GM21390 (cell line): Measurements from ENCODE around the gene ATG9A.

Source experiments
- ATAC-seq: cut with Tn5 transposase; IDR thresholded peaks from one replicate; pipeline ENCODE4 v1.9.1; 2021; ENCODE audit not compliant: unreplicated experiment

Gene ATG9A

DNA sequence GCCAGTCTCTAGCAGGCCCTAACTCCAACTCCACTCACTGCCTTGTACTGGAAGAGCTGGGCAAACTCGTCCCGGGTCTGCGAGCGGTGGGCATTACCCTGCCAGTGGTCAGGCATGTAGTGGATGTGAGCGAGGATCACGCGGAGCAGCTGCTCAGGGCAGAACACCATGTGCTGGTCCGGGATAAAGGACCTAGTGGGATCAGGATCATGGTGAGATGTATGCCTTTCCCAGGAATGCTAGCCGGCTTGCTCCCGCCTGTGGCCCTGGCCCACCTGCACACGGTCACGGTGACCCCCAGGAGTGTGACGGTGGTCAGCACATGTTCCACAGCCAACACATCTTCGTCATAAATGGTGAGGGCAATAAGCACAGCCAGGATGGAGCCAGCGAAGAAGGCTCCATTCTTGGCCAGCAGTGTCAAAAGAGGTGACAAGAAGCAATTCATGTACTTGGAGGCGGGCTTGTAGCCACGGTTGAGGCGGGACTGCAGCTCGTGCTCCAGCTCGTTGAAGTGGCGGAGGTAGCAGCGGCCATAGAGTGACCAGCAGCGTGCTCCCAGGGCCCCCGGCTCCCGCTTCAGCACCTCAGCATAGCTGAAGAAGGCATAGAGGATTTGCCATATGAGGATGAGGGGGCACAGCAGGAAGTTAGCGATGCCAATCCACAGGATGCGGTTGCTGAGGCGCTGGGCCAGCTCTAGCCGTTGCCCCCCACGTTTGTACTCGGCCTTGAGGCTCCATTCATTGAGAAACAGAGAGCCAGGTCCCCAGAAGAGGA is 5.4 kb downstream of the ATG9A start:
- no peak for ATAC-seq

DNA sequence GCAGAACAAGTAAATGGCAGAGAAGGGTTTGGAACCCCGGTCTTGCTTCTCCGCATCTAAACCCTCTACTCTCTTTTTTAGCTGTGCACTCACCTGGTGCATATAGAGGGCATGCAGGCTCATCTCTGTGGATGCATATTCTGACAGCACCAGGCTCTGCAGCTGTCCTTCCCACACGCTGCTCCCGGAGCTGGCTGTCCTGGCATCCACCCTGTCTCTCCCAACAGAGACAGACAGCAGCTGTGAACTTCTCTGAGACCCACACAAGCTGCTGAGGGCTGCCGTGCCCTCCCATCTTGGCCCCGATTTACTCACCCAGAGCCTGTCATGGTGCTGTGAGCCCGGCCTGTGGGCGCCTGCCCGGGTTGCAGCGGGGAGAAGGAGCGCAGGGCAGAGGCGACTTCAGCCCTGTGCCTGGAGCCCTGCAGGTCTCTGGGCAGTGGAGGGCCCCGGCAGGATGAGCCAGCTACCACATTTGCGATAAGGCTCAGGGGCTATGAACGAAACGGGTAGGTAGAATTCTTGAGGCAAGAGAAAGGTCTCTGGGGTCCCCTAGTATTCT is 7.4 kb downstream of the ATG9A start:
- no peak for ATAC-seq

DNA sequence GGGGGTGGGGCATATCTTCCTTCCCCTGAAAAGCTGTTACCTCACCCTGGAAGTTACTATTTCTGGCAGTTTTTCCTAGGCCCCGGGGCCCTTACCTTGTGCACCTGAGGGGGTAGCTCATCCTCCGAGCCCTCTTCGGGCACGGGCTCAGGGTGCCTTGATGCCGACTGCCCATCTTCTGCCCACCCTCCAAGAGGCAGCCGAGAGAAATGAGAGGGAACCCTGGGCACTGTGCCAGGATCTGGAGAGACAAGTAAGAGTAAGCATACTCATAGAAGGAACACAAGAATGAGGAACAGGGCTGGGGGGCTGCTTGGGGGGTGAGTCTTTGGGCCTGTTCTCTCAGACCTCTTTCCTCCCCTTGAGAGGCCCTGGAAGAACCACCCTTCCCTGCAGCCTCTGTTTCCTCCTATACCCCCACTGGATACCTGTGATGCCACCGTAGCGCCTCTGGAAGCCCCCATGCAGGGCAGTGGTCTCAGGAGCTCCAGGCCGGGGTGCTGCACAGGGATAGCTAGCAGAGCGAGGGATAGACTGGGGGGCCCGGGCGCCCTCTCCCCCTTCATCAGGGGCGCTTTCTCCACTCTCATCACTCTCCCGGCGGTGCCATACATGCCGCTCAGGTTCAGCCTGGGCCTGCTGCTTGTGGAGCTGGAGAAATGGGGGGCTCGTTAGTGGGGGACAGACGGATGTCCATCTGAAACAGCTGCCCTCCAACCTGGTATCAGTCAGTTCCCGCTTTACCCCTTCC is 8.6 kb downstream of the ATG9A start:
- no peak for ATAC-seq

DNA sequence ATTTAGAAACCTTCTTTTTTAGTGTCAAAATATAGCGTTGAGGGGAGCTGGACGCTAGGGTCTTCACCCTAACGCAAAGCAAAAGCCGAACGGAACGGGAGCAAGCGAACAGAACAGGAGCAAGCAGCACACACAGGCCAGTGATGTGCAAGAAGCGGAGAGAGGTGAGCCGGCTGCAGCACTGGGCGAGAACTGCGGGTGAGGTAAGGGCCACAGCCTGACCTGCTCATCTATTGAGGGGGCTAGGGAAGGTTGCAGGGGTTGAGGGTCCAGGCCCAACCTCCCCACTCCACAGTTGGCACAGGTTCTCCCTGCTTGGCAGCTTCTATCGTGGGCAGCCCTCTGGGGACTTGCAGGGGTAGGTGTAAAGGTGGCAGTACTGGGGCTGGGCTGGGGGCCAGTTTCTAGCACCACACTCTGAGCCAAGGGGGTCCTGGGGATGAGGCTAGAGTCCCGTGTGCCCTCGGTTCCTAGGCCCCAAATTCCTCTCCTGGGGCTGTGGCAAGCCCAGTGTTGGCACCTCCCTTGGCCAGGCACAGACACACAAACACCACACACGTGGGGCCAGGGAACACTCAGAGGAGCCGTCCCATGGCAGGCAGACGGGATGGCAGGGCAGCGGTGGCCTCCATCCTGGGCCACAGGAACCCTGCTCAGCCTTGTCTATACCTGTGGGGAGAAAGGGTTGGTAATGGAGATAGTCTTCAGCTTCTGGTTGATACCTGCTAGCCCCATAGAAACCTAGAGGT is 9.5 kb downstream of the ATG9A start:
- no peak for ATAC-seq

DNA sequence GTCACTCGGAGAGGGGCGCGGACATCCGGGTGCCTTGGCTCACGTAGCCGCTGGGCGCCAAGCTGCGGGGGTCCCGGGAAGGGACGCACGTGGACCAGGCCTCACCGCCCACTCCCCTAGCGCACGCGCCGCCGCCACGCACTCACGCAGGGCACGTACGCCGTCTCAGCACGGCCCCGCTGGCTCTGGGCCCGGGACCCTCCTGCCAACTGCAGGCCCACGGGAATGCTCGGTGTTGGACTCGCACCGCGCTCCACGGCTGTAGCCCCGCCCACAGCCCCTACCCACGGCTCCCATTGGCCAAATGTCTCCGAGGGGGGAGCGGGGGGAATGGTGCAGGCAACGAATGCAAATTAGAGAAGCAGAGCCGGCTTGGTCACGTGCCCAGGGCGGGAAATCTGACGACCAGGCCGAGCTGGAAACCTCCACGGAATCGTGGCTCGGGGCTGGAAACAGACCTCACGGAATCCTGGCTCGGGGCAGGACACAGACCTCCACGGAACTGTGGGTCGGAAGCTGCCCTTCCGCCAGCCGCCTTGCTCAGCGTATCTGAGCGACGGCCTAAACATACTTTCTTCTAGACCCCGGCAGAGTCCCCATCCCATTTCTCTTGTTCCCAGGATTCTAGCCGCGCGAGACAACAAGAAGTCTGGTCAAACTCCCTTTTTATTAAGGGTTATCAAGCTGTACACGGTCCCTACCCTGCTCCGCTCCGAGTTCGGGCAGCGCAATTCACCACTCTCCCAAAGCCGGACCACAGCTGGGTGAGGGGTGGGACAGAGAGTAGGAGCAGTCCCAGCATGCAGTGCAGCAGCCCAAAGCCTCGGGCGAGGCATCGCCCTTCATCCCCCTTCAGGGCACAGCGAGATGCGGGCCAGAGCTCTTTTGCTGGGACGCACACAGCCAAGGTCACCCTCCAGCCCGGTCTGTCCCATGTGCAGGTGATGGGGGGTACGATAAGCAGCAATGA is 10.4 kb downstream of the ATG9A start, which contains the start of gene ABCB6:
ABCB6 (minus strand) TSS at position 227 of the 970 bp plus-strand sequence. CDS start 285 bp downstream, outside the sequence.
- ATAC-seq: peak; percentile 83

DNA sequence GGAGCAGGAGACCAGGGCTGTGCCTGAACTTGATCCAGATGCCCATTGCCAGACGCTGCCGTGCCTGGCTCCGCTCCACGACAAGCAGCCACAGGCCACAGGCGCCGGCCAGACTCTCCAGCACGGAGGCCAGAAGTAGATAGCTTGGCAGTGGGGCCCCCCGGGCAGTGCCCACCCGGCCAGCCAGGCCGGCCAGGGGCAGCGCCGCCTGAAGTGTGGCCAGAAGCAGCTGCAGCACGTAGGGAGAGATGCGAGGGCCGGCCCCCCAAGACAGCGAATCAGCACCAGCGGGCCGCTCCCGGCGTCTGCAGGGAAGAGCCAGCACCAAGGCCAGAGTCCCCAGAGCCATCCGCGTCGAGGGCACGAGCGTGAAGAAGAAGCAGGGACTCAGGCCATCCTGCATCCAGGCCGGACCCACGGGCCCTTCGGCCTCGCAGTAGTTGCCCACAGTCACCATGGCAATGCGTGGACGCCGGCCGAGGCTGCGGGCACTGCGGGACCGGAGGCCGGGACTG is 11.2 kb downstream of the ATG9A start:
- ATAC-seq: peak; percentile 35

DNA sequence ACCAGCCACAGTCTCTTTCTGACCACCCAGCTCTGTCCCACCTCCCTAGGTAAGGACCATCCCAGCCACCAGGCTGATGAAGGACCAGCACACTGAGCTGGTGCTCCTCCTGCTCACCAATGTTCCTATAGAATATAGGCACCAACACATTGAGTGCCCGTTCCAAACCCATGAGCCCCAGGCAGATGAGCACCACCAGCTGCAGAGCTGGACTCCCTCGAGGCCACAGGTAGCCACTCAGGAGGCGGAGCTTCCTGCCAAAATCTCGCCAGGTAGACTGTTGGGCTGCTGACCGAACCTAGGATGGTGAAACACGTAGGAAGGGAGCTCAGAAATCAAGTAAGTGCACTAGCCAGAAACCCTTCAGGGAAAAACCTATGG is 12.9 kb downstream of the ATG9A start:
- no peak for ATAC-seq

DNA sequence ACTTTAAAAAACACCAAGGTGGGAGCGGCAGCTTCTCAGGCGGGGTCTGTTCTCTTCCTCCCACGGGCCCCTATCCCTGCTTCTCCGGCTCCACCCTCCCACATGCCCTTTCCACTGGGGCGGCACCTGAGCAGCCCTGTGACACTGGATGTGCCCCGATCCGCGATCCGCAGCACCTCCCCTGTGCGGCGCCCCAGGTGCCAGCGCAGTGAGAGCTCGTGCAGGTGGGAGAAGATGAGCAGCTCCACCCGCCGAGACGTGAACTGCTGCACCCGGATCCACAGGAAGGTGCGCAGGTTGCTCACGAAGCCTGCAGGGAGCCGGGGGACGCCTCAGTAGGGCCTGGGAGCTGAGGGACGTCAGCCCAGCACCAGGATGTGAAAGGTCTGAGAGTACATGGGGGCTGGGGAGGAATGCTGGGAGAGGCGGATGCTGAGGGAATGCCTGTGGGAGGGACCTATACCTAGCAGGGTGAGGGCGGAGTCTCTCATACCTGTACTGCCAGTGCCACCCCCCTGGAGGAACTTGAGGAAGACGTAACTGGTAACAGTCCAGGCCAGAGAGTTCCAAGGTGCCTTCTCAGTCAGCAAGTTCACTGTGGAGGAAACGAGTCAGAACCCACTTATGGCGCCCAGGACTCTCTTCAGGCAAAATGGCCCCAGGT is 13.4 kb downstream of the ATG9A start:
- ATAC-seq: no peak

DNA sequence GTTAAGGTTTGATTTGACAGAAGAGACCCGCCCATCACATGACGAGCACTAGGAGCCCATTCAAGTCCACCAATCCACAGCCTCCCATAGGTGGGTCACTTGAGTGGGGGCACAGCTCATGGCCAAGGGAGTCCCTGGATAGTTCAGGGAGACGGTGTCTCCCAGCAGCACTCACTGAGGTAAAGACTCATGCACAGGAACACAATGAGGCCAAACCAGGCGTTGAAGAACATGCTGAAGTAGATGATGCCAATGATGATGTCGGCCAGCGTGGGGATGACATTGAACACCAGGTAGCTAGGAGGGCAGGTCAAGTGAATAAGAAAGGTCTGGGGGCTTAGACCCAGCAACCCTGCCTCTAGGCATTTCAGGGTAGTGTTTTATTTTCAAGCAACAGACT is 14.7 kb downstream of the ATG9A start:
- ATAC-seq: no peak

DNA sequence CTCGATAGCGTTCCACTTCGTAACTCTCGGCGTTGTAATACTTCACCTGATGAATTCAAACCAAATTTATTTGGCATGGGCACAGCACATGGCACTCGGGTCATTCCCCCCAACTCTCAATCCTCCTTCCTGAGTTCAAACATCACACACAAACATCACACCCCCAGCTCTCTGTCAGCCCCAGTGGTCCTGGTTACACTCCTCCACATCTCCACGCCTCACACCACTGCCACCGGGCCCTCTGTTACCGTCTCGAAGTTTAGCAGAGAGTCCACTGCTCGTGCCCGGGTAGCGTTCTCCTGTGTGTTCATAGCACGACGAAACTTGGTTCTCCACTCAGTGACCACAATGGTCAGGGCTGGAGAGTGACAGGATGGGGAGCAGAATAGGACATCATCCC is 15.3 kb downstream of the ATG9A start:
- ATAC-seq: no peak

DNA sequence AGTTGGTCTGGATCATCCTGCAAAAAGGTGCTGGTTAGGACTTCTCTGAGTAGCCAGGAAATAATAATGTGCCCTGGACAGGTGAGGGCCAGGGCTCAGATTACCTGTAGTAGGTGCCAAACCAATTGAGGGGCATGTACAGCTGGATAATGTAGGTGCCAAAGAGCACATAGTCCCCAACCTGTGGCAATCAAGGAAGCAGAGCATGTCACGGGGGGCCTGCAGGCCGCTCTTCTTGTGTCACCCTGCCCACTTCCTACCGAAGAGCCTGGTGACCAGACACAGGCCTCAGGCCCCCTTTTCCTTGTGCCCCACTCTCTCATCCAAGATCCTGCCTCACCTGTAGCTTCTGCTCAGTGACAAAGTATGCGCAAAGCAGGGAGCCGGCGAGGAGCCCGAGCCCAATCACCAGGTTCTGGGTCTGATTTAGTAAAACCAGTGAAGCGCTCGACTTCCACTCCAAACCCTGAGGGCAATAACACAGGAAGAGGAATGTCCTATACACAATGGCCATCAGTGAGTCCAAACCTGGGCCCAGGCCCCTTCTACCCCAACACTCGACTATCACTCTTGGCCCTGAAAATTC is 15.9 kb downstream of the ATG9A start:
- no peak for ATAC-seq

DNA sequence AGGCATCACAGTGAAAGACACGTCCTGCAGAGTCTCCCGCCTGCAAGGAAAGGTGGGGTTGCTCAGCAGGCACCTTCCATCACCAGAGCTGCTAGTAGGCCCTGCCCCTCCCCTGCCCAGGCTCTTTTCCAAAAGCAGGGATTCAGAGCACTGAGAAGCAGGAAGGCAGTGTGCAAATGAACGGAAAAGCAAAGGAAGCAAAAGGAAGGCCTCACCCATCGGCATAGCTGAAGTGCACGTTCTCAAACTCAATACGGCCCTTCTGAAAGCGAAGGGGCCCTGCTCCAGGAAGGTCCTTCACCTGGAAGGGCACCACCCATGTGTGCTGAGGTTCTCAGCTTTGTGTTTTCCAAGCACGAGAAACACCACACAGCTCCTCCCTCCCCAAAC is 16.4 kb downstream of the ATG9A start:
- ATAC-seq: no peak

DNA sequence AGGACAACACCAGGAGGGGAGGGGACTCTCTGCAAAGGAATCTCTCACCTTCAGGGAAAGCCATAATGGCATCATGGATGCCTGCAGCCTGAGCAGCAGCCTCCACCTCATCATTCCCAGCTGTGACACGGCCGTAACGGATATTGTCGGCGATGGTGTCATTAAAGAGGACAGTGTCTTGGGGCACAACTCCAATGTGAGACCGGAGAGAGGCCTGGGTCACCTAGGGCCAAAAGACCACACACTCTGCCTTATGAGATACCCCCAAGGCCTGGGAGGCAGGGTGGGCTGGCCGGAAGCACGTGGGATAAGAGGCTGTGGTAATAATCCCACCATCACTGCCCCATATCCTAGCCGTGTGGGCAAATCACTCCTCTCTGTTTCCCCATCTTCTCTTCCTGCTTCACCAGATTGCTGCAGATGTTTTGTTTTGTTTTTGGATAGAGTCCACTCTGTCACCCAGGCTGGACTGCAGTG is 18.5 kb downstream of the ATG9A start:
- no peak for ATAC-seq

DNA sequence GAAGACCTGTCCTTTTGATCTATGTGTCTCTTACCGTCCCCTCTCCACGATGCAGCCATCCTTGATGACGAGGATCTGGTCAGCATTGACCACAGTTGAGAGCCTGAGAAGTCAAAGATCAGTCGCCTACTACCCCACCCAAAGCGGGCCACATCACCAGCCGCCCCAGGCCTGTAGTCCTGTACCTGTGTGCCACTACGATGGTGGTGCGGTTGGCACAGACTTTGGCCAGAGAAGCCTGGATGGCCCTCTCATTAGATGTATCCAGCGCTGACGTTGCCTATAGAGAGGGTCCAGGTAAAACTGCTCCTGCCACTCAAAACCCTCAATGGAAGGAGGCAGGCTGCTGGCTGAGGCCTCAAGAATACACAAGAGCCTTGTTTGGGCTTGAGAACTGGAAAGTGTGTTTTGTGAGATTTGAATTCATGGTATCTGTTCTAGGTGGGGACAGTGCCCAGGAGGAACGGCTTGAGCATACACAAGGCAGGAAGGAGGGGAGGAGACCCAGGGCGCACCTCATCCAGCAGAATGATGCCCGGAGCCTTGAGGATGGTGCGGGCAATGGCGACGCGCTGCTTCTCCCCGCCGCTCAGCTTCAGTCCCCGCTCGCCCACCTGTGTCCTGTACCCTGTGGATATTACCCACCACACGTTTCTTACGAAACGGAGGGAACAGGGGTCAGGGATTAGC is 19.1 kb downstream of the ATG9A start:
- ATAC-seq: no peak

DNA sequence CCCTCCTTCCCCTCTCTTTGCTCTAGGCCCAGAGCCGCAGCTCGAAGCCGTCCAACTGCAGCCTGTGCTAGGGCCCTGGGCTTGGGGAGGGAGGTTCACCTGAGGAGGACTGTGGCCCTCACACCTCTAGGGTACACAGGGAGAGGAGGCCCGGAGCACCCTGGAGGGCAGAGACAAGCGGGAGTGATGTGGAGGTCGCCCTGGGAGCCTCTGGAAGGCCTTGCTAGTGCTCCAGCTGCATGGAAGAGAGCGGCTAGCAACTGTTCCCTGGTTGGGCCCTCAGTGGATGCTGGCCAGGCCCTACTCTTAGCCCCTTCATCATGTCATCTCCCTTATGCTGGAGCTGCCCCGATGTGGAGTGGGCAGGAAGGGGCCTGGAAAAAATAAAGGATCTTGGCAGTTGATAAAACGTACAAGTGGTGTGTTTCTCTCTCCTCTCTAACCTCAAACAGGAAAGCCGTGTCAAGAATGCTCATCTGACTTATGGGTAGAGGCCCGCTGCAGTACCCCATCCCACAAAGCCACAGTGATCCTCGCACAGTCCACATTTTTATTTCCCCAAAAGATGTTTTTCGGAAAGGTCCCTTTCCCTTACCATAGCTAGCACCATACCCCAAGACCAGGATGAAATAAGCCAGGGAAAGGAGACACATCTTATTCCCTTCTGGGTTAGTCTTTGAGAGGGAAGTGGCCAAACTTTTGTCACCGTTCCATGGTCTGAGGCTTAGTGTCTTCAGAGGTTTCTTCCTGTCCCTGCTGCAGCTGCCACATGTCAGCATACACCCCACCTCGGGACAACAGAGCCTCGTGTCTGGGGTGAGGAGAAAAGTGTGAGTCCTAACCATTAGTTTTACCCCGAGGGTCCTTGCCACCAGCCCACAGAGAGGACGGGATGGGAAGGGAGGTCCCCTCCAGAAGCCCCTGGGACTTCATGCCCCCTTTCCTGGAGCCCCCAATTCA is 19.9 kb downstream of the ATG9A start:
- no peak for ATAC-seq

DNA sequence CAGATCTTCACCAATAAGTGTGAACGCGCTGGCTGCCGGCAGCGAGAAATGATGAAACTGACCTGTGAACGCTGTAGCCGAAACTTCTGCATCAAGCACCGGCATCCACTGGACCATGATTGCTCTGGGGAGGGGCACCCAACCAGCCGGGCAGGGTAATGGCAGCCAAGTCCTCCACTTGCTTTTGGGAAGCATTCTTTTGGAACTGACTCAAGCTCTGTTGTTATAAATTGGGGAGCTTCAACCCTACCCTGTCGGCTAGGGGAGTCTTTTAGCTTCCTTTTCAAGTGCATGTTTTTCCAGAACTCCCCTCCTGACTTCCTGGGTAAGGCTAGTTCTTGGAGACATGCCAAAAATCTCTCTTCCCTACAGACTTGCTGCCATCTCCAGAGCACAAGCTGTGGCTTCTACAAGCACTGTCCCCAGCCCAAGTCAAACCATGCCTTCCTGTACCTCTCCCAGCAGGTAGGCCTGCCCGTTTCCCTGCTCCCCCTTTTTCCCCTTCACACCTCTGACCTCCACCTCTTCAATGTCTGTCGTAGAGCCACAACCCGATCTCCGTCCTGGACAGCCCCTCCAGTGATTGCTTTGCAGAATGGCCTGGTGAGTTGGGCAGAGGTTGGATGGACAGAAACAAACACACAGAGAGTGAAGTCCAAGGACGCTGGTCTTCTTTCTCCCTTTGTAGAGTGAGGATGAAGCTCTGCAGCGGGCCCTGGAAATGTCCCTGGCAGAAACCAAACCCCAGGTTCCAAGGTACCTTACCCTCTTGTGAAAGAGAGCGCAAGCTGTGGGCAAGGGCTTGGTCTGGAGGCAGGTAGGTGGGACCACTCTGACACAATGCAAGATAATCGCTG is 21.3 kb downstream of the ATG9A start:
- ATAC-seq: no peak
